ENCODE results near the gene RIF1. TPM values are rescaled to one million over a fixed set of nuclear protein-coding genes. Genes with fewer than 3 reads are reported as not detected.

Gene RIF1
- 10 to 100 TPM; 24.8 to 58.8 (median 33.5) TPM for total RNA-seq

DNA sequence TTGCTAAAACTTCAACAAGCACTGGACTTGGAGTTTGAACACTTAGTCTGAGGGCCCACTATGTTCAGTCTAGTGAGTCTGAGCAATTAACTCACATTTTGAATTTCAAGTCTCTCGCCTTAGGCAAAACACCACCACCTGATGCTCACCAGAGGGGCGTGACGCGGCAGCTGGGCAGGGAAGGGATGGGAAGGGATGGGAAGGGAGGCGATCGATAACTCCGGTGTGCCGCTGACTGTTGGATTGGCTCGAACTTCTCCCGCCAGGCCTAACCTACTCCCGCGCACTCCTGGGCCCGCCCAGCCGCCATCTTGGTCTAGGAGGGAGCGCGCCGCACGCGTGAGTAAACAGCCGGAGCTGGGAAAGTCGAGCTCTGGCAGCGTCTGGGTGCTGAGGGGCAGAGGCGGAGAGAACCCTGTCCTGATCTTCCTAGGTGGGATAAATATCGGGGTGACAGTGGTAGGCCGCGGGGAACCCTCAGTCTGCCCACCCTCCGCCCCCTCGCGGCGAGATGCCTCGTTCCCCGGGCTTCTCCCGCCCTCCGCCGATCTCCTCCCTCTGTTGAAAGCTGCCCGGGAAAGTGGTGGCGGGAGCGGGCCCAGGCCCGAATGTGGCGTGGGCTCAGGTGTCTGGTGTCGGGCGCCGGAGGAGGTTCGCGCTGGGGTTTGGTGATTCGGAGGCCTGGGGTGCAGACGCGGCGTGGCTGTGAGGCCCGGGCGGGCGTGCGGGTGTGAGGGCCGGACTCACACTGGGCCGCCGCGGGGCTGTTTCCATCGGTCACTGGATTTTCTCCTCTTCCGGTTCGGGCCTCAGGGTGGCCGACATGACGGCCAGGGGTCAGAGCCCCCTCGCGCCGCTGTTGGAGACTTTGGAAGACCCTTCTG is at the start of gene RIF1:
RIF1 (plus strand) TSS at position 302 of the 884 bp plus-strand sequence; CDS start at position 824, 522 bp downstream.
- 0% methylated on average over 40 of the region's 65 CpGs for WGBS
- Histone ChIP-seq H3K4me1 (peaks cover 19% of the 10 kb centered on the region), H3K36me3 (peaks cover 16% of the 10 kb centered on the region), H3K27ac (peak within 1 kb of the TSS; percentile 90), H3K9me3 (no peaks in the 10 kb centered on the region), H3K27me3 (no peaks in the 10 kb centered on the region), H3K4me3 (peak within 1 kb of the TSS; percentile 76)
- TF ChIP-seq EP300 (IDR thresholded peaks at IDR 0.05) (no peak), POLR2AphosphoS5 (IDR thresholded peaks at IDR 0.05) (peak in 1 of 3 donors; percentile 68), CTCF (IDR thresholded peaks at IDR 0.05) (peak in 1 of 2 donors; percentile 68), POLR2A (IDR thresholded peaks at IDR 0.05) (peak in 1 of 2 donors; percentile 28)
- DNase-seq (ENCODE audit: low spot score in 2 of 2) = peak; percentile 93 to 94

GRCh38 chr2:151361674-151362370 is 47.9 kb upstream of the RIF1 start:
- H3K4me1 ChIP-seq = no peaks in the 10 kb centered on the region

GRCh38 chr2:151363709-151364108 is 46.0 kb upstream of the RIF1 start:
- TF ChIP-seq EP300 (IDR thresholded peaks at IDR 0.05) (no peak), POLR2A (IDR thresholded peaks at IDR 0.05) (no peak), CTCF (IDR thresholded peaks at IDR 0.05) (no peak), POLR2AphosphoS5 (IDR thresholded peaks at IDR 0.05) (peak in 1 of 3 donors; percentile 25)
- H3K9me3 ChIP-seq = no peaks in the 10 kb centered on the region
- no peak overlapping the region for H3K27ac ChIP-seq
- H3K36me3 ChIP-seq = no peaks in the 10 kb centered on the region
- no peaks in the 10 kb centered on the region for H3K27me3 ChIP-seq
- DNase-seq (ENCODE audit: low spot score in 2 of 2) = peak in 1 of 2 donors; percentile 57
- H3K4me3 ChIP-seq = no peak overlapping the region
- no peaks in the 10 kb centered on the region for H3K4me1 ChIP-seq
- 57% methylated on average over 8 of the region's 8 CpGs for WGBS

More at GRCh38 chr2:151361674-151362370, 47.9 kb upstream of the RIF1 start:
- DNase-seq (ENCODE audit: low spot score in 2 of 2) = no peak
- Histone ChIP-seq H3K9me3 (no peaks in the 10 kb centered on the region), H3K27ac (no peak overlapping the region), H3K4me3 (no peak overlapping the region), H3K36me3 (no peaks in the 10 kb centered on the region), H3K27me3 (no peaks in the 10 kb centered on the region)
- WGBS = 91% methylated on average over 3 of the region's 3 CpGs
- TF ChIP-seq POLR2A (IDR thresholded peaks at IDR 0.05) (no peak), POLR2AphosphoS5 (IDR thresholded peaks at IDR 0.05) (no peak), CTCF (IDR thresholded peaks at IDR 0.05) (no peak), EP300 (IDR thresholded peaks at IDR 0.05) (no peak)

GRCh38 chr2:151367571-151367970 is 42.1 kb upstream of the RIF1 start:
- whole genome bisulfite sequencing = 88% methylated on average over 2 of the region's 2 CpGs

More at GRCh38 chr2:151367571-151367970, 42.1 kb upstream of the RIF1 start:
- no peaks in the 10 kb centered on the region for H3K27me3 ChIP-seq
- no peak for DNase-seq (ENCODE audit: low spot score in 2 of 2)
- no peak overlapping the region for H3K4me3 ChIP-seq
- no peaks in the 10 kb centered on the region for H3K36me3 ChIP-seq
- no peak overlapping the region for H3K27ac ChIP-seq
- H3K4me1 ChIP-seq = no peaks in the 10 kb centered on the region
- TF ChIP-seq CTCF (IDR thresholded peaks at IDR 0.05) (no peak), POLR2A (IDR thresholded peaks at IDR 0.05) (no peak), EP300 (IDR thresholded peaks at IDR 0.05) (no peak), POLR2AphosphoS5 (IDR thresholded peaks at IDR 0.05) (no peak)
- no peaks in the 10 kb centered on the region for H3K9me3 ChIP-seq

Measured in suprapubic skin (tissue), 4 donors.